Measurements from ENCODE around the gene TRIP6. TPM values are rescaled to one million over a fixed set of nuclear protein-coding genes. Genes with fewer than 3 reads are reported as not detected.

TRIP6 gene, protein sequence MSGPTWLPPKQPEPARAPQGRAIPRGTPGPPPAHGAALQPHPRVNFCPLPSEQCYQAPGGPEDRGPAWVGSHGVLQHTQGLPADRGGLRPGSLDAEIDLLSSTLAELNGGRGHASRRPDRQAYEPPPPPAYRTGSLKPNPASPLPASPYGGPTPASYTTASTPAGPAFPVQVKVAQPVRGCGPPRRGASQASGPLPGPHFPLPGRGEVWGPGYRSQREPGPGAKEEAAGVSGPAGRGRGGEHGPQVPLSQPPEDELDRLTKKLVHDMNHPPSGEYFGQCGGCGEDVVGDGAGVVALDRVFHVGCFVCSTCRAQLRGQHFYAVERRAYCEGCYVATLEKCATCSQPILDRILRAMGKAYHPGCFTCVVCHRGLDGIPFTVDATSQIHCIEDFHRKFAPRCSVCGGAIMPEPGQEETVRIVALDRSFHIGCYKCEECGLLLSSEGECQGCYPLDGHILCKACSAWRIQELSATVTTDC
- 4.6 TPM for polyA plus RNA-seq

DNA sequence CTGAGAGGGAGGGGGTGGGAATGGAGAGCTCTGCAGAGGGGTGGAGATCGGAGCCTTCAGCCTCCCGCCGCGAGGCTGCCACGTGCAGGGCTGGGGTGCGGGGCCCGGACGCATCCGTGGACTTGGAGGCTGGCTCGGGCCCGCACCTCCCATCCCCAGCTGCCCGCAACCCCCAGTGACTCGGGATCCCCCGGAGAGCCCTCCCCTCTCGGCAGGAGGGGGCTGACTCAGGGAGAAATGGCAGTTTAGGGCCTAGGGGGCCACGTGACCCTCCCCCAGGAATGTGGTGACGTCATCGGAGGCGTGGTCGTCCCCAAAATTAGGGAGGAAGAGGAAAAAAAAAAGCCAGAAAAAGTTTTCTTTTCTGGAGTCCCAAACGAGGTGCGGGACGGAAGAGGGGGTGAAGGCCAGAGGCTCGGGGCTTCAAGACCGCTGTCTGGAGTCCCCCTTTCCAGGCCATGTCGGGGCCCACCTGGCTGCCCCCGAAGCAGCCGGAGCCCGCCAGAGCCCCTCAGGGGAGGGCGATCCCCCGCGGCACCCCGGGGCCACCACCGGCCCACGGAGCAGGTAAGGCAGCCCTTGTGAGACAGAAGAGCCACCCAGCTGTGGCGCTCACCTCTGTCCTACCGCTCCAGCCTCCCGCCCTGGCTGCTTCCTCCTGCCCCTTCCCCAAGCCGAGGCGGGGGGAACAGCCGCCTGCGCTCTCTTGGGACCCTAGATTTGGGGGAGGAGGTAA lies at the start of gene TRIP6:
Gene TRIP6, plus strand, starts transcription at position 348 of the 736 bp plus-strand sequence. Its CDS starts 111 bp downstream, at position 459.
- H3K36me3 Mint-ChIP-seq, result no peaks in the 10 kb centered on the region
- H3K27me3 Mint-ChIP-seq, result no peaks in the 10 kb centered on the region
- H3K4me1 Mint-ChIP-seq, result peaks cover 0 to 6% (median 5%) of the 10 kb centered on the region in 3 donors
- H3K4me3 Mint-ChIP-seq, result peak within 1 kb of the TSS; percentile 71 to 95 (median 84)
- H3K27ac Mint-ChIP-seq, result peak within 1 kb of the TSS; percentile 39 to 74 (median 71)
- H3K9me3 Mint-ChIP-seq, result no peaks in the 10 kb centered on the region

DNA sequence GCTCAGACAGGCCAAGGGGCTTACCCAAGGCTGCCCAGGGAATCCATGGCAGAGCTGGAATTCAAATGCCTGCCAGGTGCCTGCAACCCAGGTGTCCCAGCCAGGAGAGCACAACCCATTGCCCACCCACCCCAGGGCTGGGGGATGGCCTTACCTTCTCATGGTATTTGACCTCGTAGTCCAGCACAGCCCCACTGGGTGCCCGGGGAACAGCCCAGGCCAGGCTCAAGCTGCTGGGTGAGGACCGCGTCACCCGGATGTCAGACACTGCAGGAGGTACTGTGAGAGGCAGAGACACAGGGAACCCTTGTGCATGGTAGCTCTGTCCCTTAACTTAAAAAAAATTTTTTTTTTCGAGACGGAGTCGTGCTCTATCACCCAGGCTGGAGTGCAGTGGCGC lies 48.8 kb upstream of the TRIP6 start:
- no peak overlapping the region for H3K4me3 Mint-ChIP-seq
- no peak overlapping the region for H3K27ac Mint-ChIP-seq
- no peaks in the 10 kb centered on the region for H3K4me1 Mint-ChIP-seq
- H3K27me3 Mint-ChIP-seq, result peaks cover 4% of the 10 kb centered on the region
- H3K9me3 Mint-ChIP-seq, result no peaks in the 10 kb centered on the region
- peaks cover 3% of the 10 kb centered on the region for H3K36me3 Mint-ChIP-seq

DNA sequence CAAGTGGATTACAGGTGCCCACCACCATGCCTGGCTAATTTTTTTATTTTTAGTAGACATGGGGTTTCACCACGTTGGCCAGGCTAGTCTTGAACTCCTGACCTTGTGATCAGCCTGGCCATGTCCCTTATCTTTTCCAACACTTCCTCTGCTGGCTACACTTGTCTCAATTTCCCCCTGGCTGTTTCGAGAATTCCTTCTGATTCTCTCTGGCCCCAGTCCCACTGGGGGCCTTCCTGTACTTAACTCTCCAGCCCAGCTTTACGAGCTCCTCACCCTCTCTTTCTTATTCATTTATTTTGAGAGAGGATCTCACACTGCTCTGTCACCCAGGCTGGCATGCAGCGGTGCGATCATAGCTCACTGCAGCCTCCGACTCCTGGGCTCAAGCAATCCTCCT lies 48.4 kb upstream of the TRIP6 start:
- peaks cover 3% of the 10 kb centered on the region for H3K36me3 Mint-ChIP-seq
- H3K27ac Mint-ChIP-seq, result no peak overlapping the region
- peaks cover 5% of the 10 kb centered on the region for H3K27me3 Mint-ChIP-seq
- H3K4me1 Mint-ChIP-seq, result no peaks in the 10 kb centered on the region
- no peaks in the 10 kb centered on the region for H3K9me3 Mint-ChIP-seq
- H3K4me3 Mint-ChIP-seq, result no peak overlapping the region

DNA sequence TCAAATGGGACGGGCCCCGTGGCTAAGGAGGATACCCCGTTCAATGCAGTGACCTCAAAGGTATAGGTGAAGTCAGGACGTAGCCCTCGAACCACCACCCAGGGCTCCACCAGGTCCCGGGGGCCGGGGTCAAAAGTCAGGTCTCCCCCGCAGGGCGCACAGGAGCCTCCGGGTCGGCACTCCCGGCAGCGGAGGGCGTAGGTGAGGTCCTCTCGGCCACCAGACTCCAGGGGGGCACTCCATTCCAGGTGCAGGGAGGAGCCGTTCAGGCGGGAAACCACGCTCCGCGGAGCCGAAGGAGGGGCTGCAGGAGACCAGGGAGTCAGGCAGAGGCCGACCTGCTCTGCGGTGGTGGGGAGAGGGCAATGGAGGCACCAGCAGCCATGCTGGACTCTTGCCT lies 47.6 kb upstream of the TRIP6 start:
- Mint-ChIP-seq H3K4me3 (peak overlapping the region in 1 of 4 donors; percentile 8), H3K9me3 (no peaks in the 10 kb centered on the region), H3K4me1 (no peaks in the 10 kb centered on the region), H3K27ac (no peak overlapping the region), H3K27me3 (peaks cover 8% of the 10 kb centered on the region), H3K36me3 (peaks cover 3% of the 10 kb centered on the region)

DNA sequence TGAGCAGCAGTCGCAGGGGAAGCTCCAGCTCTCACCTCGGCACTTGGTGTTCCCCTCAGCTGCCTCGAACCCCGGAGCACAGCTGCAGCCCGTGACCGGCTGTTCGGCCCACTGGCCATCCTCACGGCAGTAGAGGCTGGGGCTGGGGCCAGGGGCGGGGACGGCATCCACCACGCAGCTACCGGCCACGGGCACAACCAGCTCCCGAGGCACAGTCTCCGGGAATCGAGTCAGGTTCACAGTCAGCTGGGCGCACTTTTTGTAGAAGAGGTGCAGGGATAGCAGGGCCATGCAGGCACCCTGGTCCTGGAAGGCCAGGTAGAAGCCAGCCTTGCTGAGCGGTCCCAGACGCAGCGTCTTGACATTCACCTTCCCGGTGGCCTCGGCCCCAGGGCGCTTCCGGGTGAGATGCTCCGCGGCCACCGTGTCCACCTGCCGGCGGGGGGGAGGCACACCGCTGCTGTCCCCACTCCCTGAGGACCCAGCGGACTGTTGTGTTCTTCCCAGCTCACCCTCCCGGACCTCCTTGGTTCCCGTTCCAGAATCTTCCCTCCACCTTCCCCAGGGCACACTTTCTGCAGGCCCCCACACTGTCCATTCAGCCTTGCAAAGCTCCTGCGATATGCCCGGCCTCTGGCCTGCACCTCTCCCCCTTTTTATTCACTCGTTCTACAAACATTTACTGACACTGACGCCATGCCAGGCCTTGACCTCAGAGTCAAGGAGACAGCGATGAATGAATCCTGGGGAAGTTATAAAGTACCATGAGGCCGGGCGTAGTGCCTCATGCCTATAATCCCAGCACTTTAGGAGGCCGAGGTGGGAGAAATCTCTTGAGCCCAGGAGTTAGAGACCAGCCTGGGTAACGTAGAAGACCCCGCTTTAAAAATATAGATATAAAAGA lies 44.7 kb upstream of the TRIP6 start:
- Mint-ChIP-seq H3K36me3 (peaks cover 3% of the 10 kb centered on the region), H3K27ac (no peak overlapping the region), H3K4me1 (peaks cover 7 to 12% (median 9%) of the 10 kb centered on the region in 3 donors), H3K9me3 (no peaks in the 10 kb centered on the region), H3K4me3 (no peak overlapping the region), H3K27me3 (peaks cover 23% of the 10 kb centered on the region)

DNA sequence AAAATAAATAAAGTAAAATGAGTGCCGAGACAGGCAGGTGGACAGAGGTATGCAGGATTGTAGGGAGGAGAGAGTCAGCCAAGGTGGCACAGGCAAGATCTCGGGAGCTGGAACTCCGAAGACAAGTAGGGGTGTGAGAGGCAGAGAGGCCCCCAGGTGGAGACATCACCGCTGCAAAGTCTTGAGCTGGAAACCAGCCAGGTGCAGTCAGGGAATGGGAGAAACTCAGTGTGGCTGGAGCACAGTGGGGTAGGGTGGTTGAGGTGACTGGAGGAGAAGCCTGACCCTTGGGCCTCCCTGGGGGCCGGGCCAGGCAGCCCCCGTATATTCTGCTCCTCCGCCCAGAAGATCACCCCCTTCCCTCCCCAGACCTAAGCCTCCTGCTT lies 44.1 kb upstream of the TRIP6 start:
- no peak overlapping the region for H3K27ac Mint-ChIP-seq
- H3K4me3 Mint-ChIP-seq, result no peak overlapping the region
- H3K36me3 Mint-ChIP-seq, result peaks cover 5% of the 10 kb centered on the region
- no peaks in the 10 kb centered on the region for H3K9me3 Mint-ChIP-seq
- H3K4me1 Mint-ChIP-seq, result peaks cover 7 to 15% (median 15%) of the 10 kb centered on the region in 3 donors
- H3K27me3 Mint-ChIP-seq, result peaks cover 29% of the 10 kb centered on the region

DNA sequence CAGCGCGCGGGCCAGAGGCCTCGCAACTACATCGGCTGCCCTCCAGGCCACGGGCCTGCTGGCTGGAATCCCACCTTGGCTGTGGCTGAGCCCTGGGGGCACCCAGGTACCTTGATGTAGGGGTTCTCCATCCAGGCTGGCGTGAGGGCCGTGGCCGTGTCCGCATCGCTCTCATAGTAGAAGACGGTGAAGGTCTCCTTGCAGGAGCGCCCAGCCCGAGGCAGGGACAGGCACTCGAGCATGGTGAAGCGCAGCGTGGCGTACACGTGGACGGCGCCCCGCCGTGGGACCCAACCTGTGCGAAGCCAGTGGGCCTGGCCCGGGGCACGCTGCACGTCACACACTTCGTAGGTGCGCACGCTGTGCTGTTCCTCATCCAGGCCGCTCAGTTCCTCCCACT lies 43.7 kb upstream of the TRIP6 start:
- Mint-ChIP-seq H3K27me3 (peaks cover 34% of the 10 kb centered on the region), H3K27ac (no peak overlapping the region), H3K9me3 (no peaks in the 10 kb centered on the region), H3K4me3 (no peak overlapping the region), H3K36me3 (peaks cover 5% of the 10 kb centered on the region), H3K4me1 (peaks cover 7 to 16% (median 15%) of the 10 kb centered on the region in 3 donors)

DNA sequence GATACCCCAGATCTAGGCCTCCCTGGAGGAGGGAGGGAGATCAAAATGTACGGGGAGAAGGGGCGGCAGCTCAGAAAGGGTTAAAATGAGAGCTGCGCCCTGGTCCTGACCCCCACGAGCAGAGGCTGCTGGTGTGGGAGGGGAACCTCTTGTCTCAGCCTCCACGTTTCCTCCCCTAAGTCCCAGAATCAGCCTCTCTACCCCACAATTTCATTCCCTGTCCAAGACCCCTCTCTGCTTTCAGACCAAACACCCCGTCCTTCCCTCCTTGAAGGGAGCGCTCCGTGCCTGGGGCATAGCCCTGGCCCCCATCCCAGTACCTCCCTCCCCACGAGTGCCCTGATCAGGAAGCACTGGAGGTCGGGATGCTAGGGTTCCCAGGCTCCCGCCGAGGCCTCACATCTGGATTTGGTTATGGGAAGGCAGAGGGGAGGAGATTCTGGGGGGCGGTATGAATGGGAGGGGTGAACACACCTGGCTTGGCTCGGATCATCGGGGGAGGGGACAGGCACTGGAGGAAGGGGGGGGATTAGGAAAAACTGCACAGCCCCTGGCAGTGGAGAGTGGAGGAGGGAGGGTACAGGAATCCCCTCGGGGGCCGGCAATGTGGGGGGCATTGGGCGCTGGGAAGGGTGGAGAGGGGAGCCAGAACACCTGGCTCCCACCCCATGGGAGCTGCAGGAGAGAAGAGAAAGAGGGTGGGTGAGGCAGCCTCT lies 42.5 kb upstream of the TRIP6 start:
- peaks cover 40% of the 10 kb centered on the region for H3K27me3 Mint-ChIP-seq
- no peak overlapping the region for H3K4me3 Mint-ChIP-seq
- H3K9me3 Mint-ChIP-seq, result no peaks in the 10 kb centered on the region
- H3K36me3 Mint-ChIP-seq, result peaks cover 2% of the 10 kb centered on the region
- H3K4me1 Mint-ChIP-seq, result peaks cover 7 to 16% (median 15%) of the 10 kb centered on the region in 3 donors
- no peak overlapping the region for H3K27ac Mint-ChIP-seq

DNA sequence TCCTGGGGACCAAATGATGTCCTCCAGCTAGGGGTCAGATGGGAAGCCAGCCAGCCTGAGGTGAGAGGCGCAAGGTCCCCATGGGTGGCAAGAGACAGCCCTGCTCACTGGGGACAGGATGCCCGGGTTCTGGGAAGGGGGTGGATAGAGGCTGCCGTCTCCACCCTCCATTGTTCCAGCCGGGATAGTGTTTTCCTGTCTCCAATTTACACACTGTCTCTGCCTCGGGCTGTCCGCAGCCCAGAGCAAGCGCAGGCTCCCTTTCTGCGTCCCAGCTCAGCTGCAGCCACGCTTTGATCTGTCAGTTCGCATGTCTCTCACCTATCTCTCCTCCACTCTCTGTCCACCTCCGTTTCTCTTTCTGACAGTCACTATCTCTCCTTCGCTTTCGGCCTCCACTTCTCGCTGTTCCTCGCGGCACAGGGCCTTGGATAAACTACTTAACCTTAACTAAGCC lies 41.9 kb upstream of the TRIP6 start:
- Mint-ChIP-seq H3K9me3 (no peaks in the 10 kb centered on the region), H3K4me1 (peaks cover 7 to 16% (median 15%) of the 10 kb centered on the region in 3 donors), H3K27me3 (peaks cover 43% of the 10 kb centered on the region), H3K36me3 (peaks cover 2% of the 10 kb centered on the region), H3K27ac (peak overlapping the region in 1 of 3 donors; percentile 61), H3K4me3 (peak overlapping the region in 2 of 4 donors; percentile 43 to 47)

DNA sequence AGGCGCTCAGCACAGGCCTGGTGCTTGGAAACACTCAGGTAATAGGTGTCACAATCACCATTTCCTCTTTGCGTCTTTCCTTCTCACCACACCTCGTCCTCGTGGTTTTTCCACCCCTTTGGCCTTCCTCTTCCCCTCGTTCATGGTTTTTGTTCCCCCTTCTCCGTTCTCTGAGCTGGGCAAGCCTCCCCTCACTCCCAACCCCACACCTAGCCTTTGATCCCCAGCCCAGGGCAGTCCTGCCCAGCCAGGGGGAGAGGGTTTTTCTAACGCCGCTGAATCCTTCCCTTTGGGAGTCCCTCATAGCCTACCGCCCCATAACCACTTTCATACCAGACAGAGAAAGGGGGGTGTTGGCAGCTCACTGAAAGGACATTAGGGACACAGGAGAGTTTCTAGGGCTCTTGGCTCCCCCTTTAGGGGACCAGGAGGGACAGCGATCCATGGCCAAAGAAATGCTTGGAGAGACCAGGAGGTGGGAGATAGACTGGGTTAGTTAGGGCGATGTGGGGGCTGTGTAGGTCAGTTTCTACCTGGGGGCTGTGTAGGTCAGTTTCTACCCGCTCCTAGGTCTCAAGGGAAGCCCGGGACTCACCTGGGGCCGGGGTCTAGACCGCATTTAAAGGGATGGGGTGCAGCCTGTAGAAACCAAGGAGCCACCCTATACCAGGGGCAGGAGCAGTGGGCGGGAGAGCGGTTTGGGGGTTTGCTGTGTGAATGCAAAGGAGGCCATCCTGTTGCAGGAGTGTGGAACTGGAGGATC lies 41.3 kb upstream of the TRIP6 start:
- Mint-ChIP-seq H3K4me3 (peak overlapping the region in 3 of 4 donors; percentile 70 to 91 (median 74)), H3K4me1 (peaks cover 7 to 16% (median 15%) of the 10 kb centered on the region in 3 donors), H3K27me3 (peaks cover 45% of the 10 kb centered on the region), H3K27ac (peak overlapping the region in 1 of 3 donors; percentile 61), H3K36me3 (peaks cover 2% of the 10 kb centered on the region), H3K9me3 (peaks cover 0 to 1% (median 0%) of the 10 kb centered on the region in 3 donors)

DNA sequence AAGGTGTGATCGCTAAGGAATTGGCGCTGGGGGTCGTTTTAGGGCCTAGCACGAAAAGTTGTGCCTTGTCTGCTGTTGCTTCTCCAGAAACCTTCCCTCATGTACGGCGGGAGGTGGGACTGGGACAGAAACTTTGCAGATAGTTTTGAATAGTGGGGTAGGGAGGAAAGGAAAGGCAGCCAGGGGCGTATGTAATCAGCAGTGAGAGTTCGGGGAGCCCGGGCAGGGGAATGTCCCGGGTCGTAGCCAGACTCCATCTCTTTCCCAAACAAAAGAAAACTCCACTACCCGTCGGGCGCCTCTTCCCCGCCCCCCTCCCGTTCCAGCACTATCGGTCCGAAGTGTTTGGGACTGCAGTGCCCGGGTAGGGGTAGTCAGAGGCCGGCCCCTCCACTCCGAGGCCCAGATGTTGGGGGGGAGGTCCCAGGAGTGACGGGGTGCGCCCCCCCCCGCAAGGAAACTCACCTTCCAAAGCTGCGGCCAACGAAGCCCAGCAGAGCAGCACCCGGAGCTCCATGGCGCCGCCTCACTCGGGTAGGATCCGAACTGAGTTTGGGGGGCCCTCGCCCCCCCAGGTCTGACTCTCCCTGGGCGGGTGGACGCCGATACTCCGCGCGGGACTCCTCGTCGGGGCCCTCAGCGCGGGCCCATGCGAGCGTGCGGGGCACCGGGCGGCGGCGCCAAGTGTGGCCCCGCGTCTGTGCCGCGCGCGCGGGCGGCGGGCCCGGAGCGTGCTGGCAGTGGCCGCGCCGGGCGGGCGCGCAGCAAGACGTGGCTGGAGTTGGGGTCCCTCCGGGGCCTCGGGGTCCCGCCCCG lies 40.5 kb upstream of the TRIP6 start:
- H3K9me3 Mint-ChIP-seq, result peaks cover 0 to 2% (median 0%) of the 10 kb centered on the region in 3 donors
- peaks cover 2% of the 10 kb centered on the region for H3K36me3 Mint-ChIP-seq
- peaks cover 7 to 16% (median 15%) of the 10 kb centered on the region in 3 donors for H3K4me1 Mint-ChIP-seq
- H3K27me3 Mint-ChIP-seq, result peaks cover 46% of the 10 kb centered on the region
- peak overlapping the region in 3 of 4 donors; percentile 70 to 91 (median 74) for H3K4me3 Mint-ChIP-seq
- peak overlapping the region in 1 of 3 donors; percentile 61 for H3K27ac Mint-ChIP-seq

DNA sequence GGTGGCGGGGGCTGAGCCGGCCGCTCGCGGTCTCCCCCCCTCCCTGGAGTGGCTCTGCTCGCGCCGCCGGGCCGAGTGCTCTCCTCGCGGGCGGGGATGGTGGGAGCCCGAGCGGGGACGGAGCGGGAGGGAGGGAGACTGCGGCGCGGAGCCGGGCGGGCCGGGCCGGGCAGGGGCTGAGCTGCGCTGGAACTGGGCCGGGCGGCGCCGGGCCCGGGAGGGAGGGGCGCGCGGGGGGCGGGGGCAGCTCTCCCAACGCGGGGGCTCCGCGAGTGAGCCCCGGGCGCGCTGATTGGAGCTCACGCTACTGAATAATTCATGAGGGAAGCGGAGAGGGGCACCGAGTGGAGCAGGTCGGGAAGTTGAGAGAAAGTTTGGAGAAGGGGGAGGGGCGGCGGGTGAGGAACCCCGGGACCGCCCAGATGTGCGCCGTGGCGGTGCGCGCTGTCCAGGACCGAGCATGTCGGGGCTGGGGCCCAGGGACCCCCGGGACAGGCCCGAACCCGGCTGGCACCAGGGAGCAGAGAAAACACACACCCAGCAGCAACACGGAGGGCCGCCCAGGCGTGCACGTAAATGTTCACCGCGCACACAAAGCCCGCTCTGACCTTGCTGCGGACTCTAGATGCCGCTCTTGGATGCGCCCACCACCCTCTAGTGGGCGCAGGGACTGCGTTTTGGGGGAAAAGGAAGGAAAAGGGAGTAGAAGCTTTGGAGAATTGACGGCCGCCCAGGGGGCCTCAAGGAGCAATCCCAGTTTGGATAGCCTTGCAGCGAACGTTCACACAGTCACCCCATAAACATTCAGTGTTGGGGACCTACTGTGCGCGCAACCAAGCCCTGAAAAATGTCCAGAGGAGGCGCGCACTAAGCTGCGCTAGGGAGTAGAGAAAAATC lies 39.6 kb upstream of the TRIP6 start, which contains the start of gene EPHB4:
Gene EPHB4, minus strand, starts transcription at position 194 of the 897 bp plus-strand sequence. CDS start 493 bp downstream, outside the sequence.
- H3K27me3 Mint-ChIP-seq, result peaks cover 46% of the 10 kb centered on the region
- H3K4me3 Mint-ChIP-seq, result peak within 1 kb of the TSS in 3 of 4 donors; percentile 70 to 91 (median 86)
- H3K27ac Mint-ChIP-seq, result peak within 1 kb of the TSS in 1 of 3 donors; percentile 86
- H3K36me3 Mint-ChIP-seq, result peaks cover 2% of the 10 kb centered on the region
- peaks cover 0 to 2% (median 0%) of the 10 kb centered on the region in 3 donors for H3K9me3 Mint-ChIP-seq
- peaks cover 7 to 16% (median 15%) of the 10 kb centered on the region in 3 donors for H3K4me1 Mint-ChIP-seq

Measured in IgD-negative memory B cell (primary cell).